Erythroblast (primary cell): ENCODE data around the gene TDP1.

ENCODE experiments used
- GATA1 ChIP-seq: IDR thresholded peaks from 2 replicates; pipeline ENCODE4 v1.6.1; 2011; ENCODE audit warnings: low read depth, mild to moderate bottlenecking, control low read depth, low read length, moderate library complexity
- POLR2A ChIP-seq: IDR thresholded peaks from 2 replicates; pipeline ENCODE4 v1.6.1; 2011; ENCODE audit warnings: mild to moderate bottlenecking, low read length

GRCh38 chr14:89936654-89937185 lies 19.0 kb upstream of the TDP1 start:
- TF ChIP-seq POLR2A, result no peak
- TF ChIP-seq GATA1, result no peak
